GM19351 (cell line): ENCODE measurements around the gene KCNG4.
"Not testable (repeated sequence)": the region's sequence is repeated elsewhere in the genome, so short reads cannot be mapped to it uniquely, and the experiment has no call there.

Experiments
- ATAC-seq: cut with Tn5 transposase; IDR thresholded peaks from one replicate; pipeline ENCODE4 v1.9.1; 2021; ENCODE audit warnings: mild to moderate bottlenecking, moderate library complexity; ENCODE audit not compliant: unreplicated experiment

The KCNG4 gene

GRCh38 chr16:84207879-84208278, 31.9 kb downstream of the KCNG4 start:
- ATAC-seq: no peak

- ATAC-seq: no peak
Measured at GRCh38 chr16:84207251-84207650, 32.6 kb downstream of the KCNG4 start.

GRCh38 chr16:84205976-84206691, 33.7 kb downstream of the KCNG4 start:
- ATAC-seq: no peak

GRCh38 chr16:84205123-84205522, 34.7 kb downstream of the KCNG4 start:
- not testable (repeated sequence) for ATAC-seq

GRCh38 chr16:84204551-84204950, 35.3 kb downstream of the KCNG4 start:
- ATAC-seq: not testable (repeated sequence)

- ATAC-seq: no peak
Measured at GRCh38 chr16:84199861-84200260, 40.0 kb downstream of the KCNG4 start.

GRCh38 chr16:84199097-84199496, 40.7 kb downstream of the KCNG4 start:
- no peak for ATAC-seq

- no peak for ATAC-seq
Measured at GRCh38 chr16:84198401-84198800, 41.4 kb downstream of the KCNG4 start.

GRCh38 chr16:84197466-84198128, 42.2 kb downstream of the KCNG4 start:
- ATAC-seq: no peak

- ATAC-seq: no peak
Measured at GRCh38 chr16:84196727-84197394, 43.0 kb downstream of the KCNG4 start.

GRCh38 chr16:84196101-84196500, 43.7 kb downstream of the KCNG4 start:
- ATAC-seq: no peak

GRCh38 chr16:84195201-84196093, 44.4 kb downstream of the KCNG4 start:
- no peak for ATAC-seq

GRCh38 chr16:84194470-84195200, 45.2 kb downstream of the KCNG4 start:
- ATAC-seq: peak; percentile 81

GRCh38 chr16:84194018-84194417, 45.8 kb downstream of the KCNG4 start:
- no peak for ATAC-seq

GRCh38 chr16:84193480-84193879, 46.3 kb downstream of the KCNG4 start:
- no peak for ATAC-seq

- ATAC-seq: no peak
Measured at GRCh38 chr16:84191466-84191865, 48.3 kb downstream of the KCNG4 start.

GRCh38 chr16:84190731-84191388, 49.0 kb downstream of the KCNG4 start, which contains the start of gene ADAD2:
ADAD2 (plus strand) TSS chr16:84191157; CDS start chr16:84191231, 74 bp downstream.
- ATAC-seq: no peak

GRCh38 chr16:84186685-84187437, 53.0 kb downstream of the KCNG4 start, which contains the start of gene TAF1C:
TAF1C (minus strand) TSS chr16:84187057; CDS start chr16:84184988, 2,069 bp downstream.
- peak; percentile 96 for ATAC-seq

GRCh38 chr16:84184775-84185174, 55.0 kb downstream of the KCNG4 start:
- no peak for ATAC-seq
